Measurements from ENCODE around the gene APH1A.

DNA sequence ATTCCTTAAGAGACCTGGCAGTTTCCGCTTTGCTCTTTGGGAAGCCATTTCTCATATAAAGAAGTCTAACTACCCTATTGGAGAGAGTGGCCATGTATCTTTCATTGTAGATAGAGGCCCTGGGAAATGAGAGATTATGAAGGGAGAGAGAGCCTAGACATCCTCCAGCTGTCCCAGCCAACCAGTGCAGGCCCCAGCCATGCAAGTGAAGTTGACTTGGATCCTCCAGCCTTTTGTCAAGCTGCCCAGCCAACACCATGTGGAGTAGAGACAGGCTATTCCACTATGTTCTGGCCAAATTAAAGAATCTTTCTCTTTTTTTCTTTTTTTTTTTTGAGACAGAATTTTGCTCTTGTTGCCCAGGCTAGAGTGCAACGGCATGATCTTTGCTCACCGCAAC lies 25.8 kb downstream of the APH1A start:
- no peak for TF ChIP-seq ZNF274 (IDR thresholded peaks at IDR 0.05; ENCODE audit: low read depth, low read length)
- TF ChIP-seq YY1 (IDR thresholded peaks at IDR 0.05; ENCODE audit: insufficient read depth, insufficient read length), result no peak
- no peak for TF ChIP-seq SUZ12 (IDR thresholded peaks at IDR 0.05; ENCODE audit: extremely low read depth, insufficient read depth, insufficient read length)
